ENCODE data around the gene TBX20.
"Not testable (repeated sequence)": the region's sequence is repeated elsewhere in the genome, so short reads cannot be mapped to it uniquely, and the experiment has no call there.

DNA sequence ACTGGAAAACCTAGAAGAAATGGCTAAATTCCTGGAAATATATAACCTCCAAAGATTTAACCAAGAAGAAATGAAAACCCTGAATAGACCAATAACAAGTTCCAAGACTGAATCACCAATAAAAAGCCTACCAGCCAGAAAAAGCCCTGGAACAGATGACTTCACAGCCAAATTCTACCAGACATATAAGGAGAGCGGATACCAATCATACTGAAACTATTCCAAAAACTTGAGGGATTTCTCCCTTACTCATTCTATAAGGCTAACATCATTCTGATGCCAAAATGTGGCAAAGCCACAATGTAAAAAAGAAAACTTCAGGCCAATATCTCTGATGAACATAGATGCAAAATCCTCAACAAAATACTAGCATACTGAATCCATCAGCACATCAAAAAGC is 86.7 kb downstream of the TBX20 start:
- TF ChIP-seq, protein P1, sequence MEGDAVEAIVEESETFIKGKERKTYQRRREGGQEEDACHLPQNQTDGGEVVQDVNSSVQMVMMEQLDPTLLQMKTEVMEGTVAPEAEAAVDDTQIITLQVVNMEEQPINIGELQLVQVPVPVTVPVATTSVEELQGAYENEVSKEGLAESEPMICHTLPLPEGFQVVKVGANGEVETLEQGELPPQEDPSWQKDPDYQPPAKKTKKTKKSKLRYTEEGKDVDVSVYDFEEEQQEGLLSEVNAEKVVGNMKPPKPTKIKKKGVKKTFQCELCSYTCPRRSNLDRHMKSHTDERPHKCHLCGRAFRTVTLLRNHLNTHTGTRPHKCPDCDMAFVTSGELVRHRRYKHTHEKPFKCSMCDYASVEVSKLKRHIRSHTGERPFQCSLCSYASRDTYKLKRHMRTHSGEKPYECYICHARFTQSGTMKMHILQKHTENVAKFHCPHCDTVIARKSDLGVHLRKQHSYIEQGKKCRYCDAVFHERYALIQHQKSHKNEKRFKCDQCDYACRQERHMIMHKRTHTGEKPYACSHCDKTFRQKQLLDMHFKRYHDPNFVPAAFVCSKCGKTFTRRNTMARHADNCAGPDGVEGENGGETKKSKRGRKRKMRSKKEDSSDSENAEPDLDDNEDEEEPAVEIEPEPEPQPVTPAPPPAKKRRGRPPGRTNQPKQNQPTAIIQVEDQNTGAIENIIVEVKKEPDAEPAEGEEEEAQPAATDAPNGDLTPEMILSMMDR (IDR thresholded peaks at IDR 0.05): not testable (repeated sequence)
- TF ChIP-seq POLR2A (IDR thresholded peaks at IDR 0.05): not testable (repeated sequence)
